IMR-90 (cell line): ENCODE results near the gene TERF2IP. TPM values are rescaled to one million over a fixed set of nuclear protein-coding genes. Genes with fewer than 3 reads are reported as not detected.

ENCODE experiments used
- ATAC-seq: fragments of 200-7000 bp; cut with Tn5 transposase; 2 replicates; pipeline ENCODE4 v1.9.1; 2020; ENCODE audit warnings: low read depth, mild to moderate bottlenecking, moderate library complexity
- BruUV-seq: library from RNA; stranded (reverse); fragments of 400-500 nt; replicated peaks from 2 replicates; lab custom pipeline; 2021; lab: Mats Ljungman, UMichigan
- CTCF ChIA-PET: fragments of 300-600 bp; formaldehyde crosslinking; extraction: SDS; loops from one replicate; lab custom pipeline; 2021; ENCODE audit warnings: antibody characterized with exemption; lab: Yijun Ruan, JAX
- POLR2A ChIA-PET: fragments of 300-600 bp; sonication (Branson Sonifier 250); formaldehyde crosslinking; loops from one replicate; lab custom pipeline; 2022; ENCODE audit warnings: antibody characterized with exemption; ENCODE audit not compliant: unreplicated experiment; lab: Charles Lee
- DNase-seq: peaks from one replicate; pipeline ENCODE4 v3.0.0; 2013
- H2AFZ ChIP-seq: replicated peaks from 2 replicates; pipeline ENCODE3; 2013; ENCODE audit warnings: low read length, mild to moderate bottlenecking; ENCODE audit not compliant: poor library complexity
- H2AK5ac ChIP-seq: 2 replicates; pipeline ENCODE4 v1.6.1; 2013; ENCODE audit warnings: low read depth, low read length, inconsistent platforms
- H2AK9ac ChIP-seq: replicated peaks from 2 replicates; pipeline ENCODE3; 2013; ENCODE audit warnings: mild to moderate bottlenecking, low read depth, low read length, moderate library complexity; ENCODE audit not compliant: poor library complexity
- H2BK120ac ChIP-seq: 2 replicates; pipeline ENCODE4 v1.6.1; 2013; ENCODE audit warnings: low read depth, low read length, inconsistent platforms
- H2BK15ac ChIP-seq: 3 replicates; pipeline ENCODE4 v1.6.1; 2013; ENCODE audit warnings: low read depth, low read length, inconsistent platforms
- H2BK20ac ChIP-seq: 2 replicates; pipeline ENCODE4 v1.6.1; 2013; ENCODE audit warnings: low read depth, mild to moderate bottlenecking, inconsistent platforms, low read length, moderate library complexity
- H2BK5ac ChIP-seq: 2 replicates; pipeline ENCODE4 v1.6.1; 2013; ENCODE audit warnings: mild to moderate bottlenecking, low read depth, low read length, inconsistent platforms; ENCODE audit not compliant: poor library complexity, severe bottlenecking
- H3K14ac ChIP-seq: replicated peaks from 2 replicates; pipeline ENCODE4 v1.6.1; 2013; ENCODE audit warnings: low read depth, low read length, inconsistent platforms
- H3K18ac ChIP-seq: 2 replicates; pipeline ENCODE4 v1.6.1; 2013; ENCODE audit warnings: low read depth, low read length, control low read depth
- H3K23ac ChIP-seq: 2 replicates; pipeline ENCODE4 v1.6.1; 2013; ENCODE audit warnings: low read depth, low read length, inconsistent platforms
- H3K27ac ChIP-seq: 2 replicates; pipeline ENCODE4 v1.5.1; 2013; ENCODE audit warnings: mild to moderate bottlenecking, control low read depth, low read length; ENCODE audit not compliant: insufficient read depth
- H3K27me3 ChIP-seq: 2 replicates; pipeline ENCODE4 v1.6.1; 2013; ENCODE audit warnings: low read length; ENCODE audit not compliant: control insufficient read depth, insufficient read depth
- H3K36me3 ChIP-seq: 2 replicates; pipeline ENCODE4 v1.6.1; 2013; ENCODE audit warnings: low read length, mixed read lengths; ENCODE audit not compliant: control insufficient read depth, insufficient read depth
- H3K4ac ChIP-seq: 2 replicates; pipeline ENCODE4 v1.6.1; 2013; ENCODE audit warnings: low read depth, low read length, inconsistent platforms
- H3K4me1 ChIP-seq: 2 replicates; pipeline ENCODE4 v1.6.1; 2013; ENCODE audit warnings: low read length, mixed read lengths; ENCODE audit not compliant: control insufficient read depth, insufficient read depth
- H3K4me2 ChIP-seq: 2 replicates; pipeline ENCODE4 v1.6.1; 2013; ENCODE audit warnings: low read depth, mild to moderate bottlenecking, control low read depth, low read length, moderate library complexity
- H3K4me3 ChIP-seq: 2 replicates; pipeline ENCODE4 v1.5.1; 2013; ENCODE audit warnings: low read depth, mild to moderate bottlenecking, control low read depth, low read length, moderate library complexity; ENCODE audit not compliant: insufficient read depth
- H3K56ac ChIP-seq: 2 replicates; pipeline ENCODE4 v1.6.1; 2013; ENCODE audit warnings: low read length, inconsistent platforms; ENCODE audit not compliant: insufficient read depth; ENCODE audit errors: extremely low read depth
- H3K79me1 ChIP-seq, 2 experiments: 2 replicates each; pipeline ENCODE4 v1.6.1; 2013; ENCODE audit warnings: low read length in 2 of 2, inconsistent platforms in 1 of 2, low read depth in 1 of 2
- H3K9ac ChIP-seq: 2 replicates; pipeline ENCODE4 v1.6.1; 2013; ENCODE audit warnings: low read depth, low read length, control low read depth
- H3K9me1 ChIP-seq: 2 replicates; pipeline ENCODE4 v1.6.1; 2013; ENCODE audit warnings: low read length, inconsistent platforms; ENCODE audit not compliant: insufficient read depth
- H3K9me3 ChIP-seq: 2 replicates; pipeline ENCODE4 v1.6.1; 2013; ENCODE audit warnings: low read length; ENCODE audit not compliant: control insufficient read depth, insufficient read depth
- H4K20me1 ChIP-seq: 2 replicates; pipeline ENCODE4 v1.6.1; 2013; ENCODE audit warnings: low read length, inconsistent platforms; ENCODE audit not compliant: insufficient read depth
- H4K5ac ChIP-seq: 2 replicates; pipeline ENCODE4 v1.6.1; 2013; ENCODE audit warnings: mild to moderate bottlenecking, low read depth, low read length, control low read depth
- H4K8ac ChIP-seq, 2 experiments: 2 replicates each; pipeline ENCODE4 v1.6.1; 2013; ENCODE audit warnings: low read depth in 2 of 2, low read length in 2 of 2, control low read depth in 1 of 2, inconsistent platforms in 1 of 2
- H4K91ac ChIP-seq: 2 replicates; pipeline ENCODE4 v1.6.1; 2013; ENCODE audit warnings: low read depth, low read length, inconsistent platforms; ENCODE audit not compliant: insufficient read depth
- BHLHE40 ChIP-seq: fragments of 150-350 bp; IDR thresholded peaks from 2 replicates; pipeline ENCODE4 v1.6.1; 2016; ENCODE audit warnings: mild to moderate bottlenecking, low read depth, low read length
- CEBPB ChIP-seq: IDR thresholded peaks from 2 replicates; pipeline ENCODE4 v1.6.1; 2012; ENCODE audit warnings: low read depth, low read length, improper control_type of control experiment
- WGBS, 2 experiments: methylation state at CpG; one replicate each; pipeline versions ENCODE4 v1.1.5 to v1.1.7; 2013; ENCODE audit warnings: missing lambda C conversion rate in 2 of 2; ENCODE audit not compliant: insufficient read length in 1 of 2; ENCODE audit errors: extremely low coverage in 2 of 2; 5-methylcytosine and 5-hydroxymethylcytosine counted together
- dilution Hi-C: fragments of 300-500 bp; cut with HindIII; formaldehyde crosslinking; loops from one replicate; pipeline ENCODE4 v1.14.3; 2018; ENCODE audit warnings: low sequenced_read_pairs; ENCODE audit not compliant: unreplicated experiment
- in situ Hi-C: fragments of 300-500 bp; cut with MboI; formaldehyde crosslinking; loops from 3 replicates; pipeline ENCODE4 v1.14.3; 2019; ENCODE audit warnings: low sequenced_read_pairs, inconsistent platforms, mixed read lengths
- intact Hi-C: fragments of 100-400 bp; cut with micrococcal nuclease; formaldehyde crosslinking; loops from 2 replicates; pipeline ENCODE4 v1.10.0; 2022
- polyA plus RNA-seq, 3 experiments: library from polyadenylated mRNA; depleted of rRNA; stranded (reverse); fragments of >200 nt; gene quantifications; 2 replicates each; pipeline ENCODE4 v1.2.3, GENCODE V29; 2012; ENCODE audit warnings: low replicate concordance in 1 of 3
- total RNA-seq: library from RNA; depleted of rRNA; stranded (reverse); fragments of >200 nt; gene quantifications from 2 replicates; pipeline ENCODE4 v1.2.3, GENCODE V29; 2012
- TF ChIP-seq, protein P1 (sequence below): fragments of 150-350 bp; IDR thresholded peaks from 2 replicates; pipeline ENCODE4 v1.6.1; 2016; ENCODE audit warnings: low read depth, mild to moderate bottlenecking, low read length, moderate library complexity, borderline replicate concordance

The TERF2IP gene
- total and polyA plus RNA-seq, 2 of the 4 experiments (the other 2 are of a cell fraction), result 15.4 to 32.5 TPM

DNA sequence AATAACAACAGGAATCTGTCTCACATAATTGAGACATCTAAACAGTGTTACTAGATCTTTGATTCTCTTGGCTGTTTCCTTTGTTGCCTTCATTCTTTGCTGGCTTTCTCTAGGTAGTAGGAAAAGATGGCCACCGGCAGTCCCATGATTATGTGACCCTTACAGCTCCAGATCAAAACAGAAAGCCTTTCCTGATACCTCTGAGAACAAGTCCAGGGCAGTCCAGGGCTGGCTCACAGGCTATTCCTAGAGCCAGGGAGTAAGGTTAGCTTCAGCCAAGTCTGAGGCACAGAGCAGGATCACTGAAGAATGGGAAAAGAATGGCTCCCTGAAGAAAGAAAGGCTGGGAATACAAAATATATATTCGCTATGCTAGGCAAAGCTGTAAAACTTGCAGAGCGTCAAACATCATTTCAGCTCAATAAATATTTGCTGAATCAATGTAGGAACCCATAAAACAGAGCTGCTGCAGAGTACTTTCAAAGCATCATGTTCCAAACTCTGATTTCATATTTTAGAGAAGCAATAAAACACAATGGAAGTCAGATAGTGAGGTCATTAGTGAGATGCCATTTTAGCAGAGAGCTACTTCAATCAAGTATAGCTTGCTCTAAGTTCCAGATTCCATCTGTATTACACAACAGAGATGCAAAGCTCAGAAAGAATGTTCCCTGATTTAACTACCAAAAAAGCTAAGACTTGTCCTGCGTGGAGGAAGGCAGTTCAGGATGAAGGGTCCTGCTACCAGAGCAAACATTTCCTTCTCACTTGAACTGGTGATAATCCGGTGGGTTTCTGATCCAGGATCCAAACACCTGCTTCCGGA, 47.9 kb upstream of the TERF2IP start:
- H4K5ac ChIP-seq, result no peak overlapping the region; the same call in 1 of the 2 replicates
- H2BK20ac ChIP-seq, result no peak overlapping the region
- no peak overlapping the region for H2AFZ ChIP-seq
- WGBS, 2 experiments, result no CpG with 5 or more reads among the region's 6 CpGs
- H4K91ac ChIP-seq, result no peak overlapping the region
- H3K14ac ChIP-seq, result no peak overlapping the region
- H3K4me3 ChIP-seq, result no peak overlapping the region
- ATAC-seq, result peak; percentile 94
- H3K56ac ChIP-seq, result no peak overlapping the region
- H4K20me1 ChIP-seq, result no peaks in the 10 kb centered on the region
- H2BK5ac ChIP-seq, result no peak overlapping the region
- H2AK9ac ChIP-seq, result no peak overlapping the region
- peaks cover 3% of the 10 kb centered on the region; the same call in 1 of the 2 replicates for H3K9me3 ChIP-seq
- H3K27ac ChIP-seq, result no peak overlapping the region; the same call in 1 of the 2 replicates
- in situ Hi-C loops (loop anchor here (25.0 kb wide), 1 partner anchor 387 kb away; the partner anchor contains the start of genes CTRB1 and CTRB2), intact Hi-C loops (no loop called here), dilution Hi-C loops (no loop called here)
- H4K8ac ChIP-seq, result no peak overlapping the region
- DNase-seq, result peak; percentile 60
- H2BK120ac ChIP-seq, result no peak overlapping the region
- H3K27me3 ChIP-seq, result no peaks in the 10 kb centered on the region
- no peak overlapping the region for H2AK5ac ChIP-seq
- no peak overlapping the region for H3K4ac ChIP-seq
- no peak overlapping the region for H3K9ac ChIP-seq
- H3K36me3 ChIP-seq, result peaks cover 26% of the 10 kb centered on the region
- no peak overlapping the region for H3K23ac ChIP-seq
- H3K9me1 ChIP-seq, result peaks cover 3% of the 10 kb centered on the region; the same call in 1 of the 2 replicates
- H3K4me1 ChIP-seq, result peaks cover 3% of the 10 kb centered on the region
- no peak overlapping the region for H2BK15ac ChIP-seq
- no peak overlapping the region for H3K18ac ChIP-seq
- BruUV-seq, result TSS peak; percentile 34
- ChIA-PET CTCF (no interaction called here), POLR2A (no interaction called here)
- H3K4me2 ChIP-seq, result no peak overlapping the region
- no peak for TF ChIP-seq BHLHE40
- TF ChIP-seq, protein P1, sequence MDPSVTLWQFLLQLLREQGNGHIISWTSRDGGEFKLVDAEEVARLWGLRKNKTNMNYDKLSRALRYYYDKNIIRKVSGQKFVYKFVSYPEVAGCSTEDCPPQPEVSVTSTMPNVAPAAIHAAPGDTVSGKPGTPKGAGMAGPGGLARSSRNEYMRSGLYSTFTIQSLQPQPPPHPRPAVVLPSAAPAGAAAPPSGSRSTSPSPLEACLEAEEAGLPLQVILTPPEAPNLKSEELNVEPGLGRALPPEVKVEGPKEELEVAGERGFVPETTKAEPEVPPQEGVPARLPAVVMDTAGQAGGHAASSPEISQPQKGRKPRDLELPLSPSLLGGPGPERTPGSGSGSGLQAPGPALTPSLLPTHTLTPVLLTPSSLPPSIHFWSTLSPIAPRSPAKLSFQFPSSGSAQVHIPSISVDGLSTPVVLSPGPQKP, result no peak
- peak; percentile 66 for TF ChIP-seq CEBPB
- H3K79me1 ChIP-seq, result 0 out of 4 replicates have a peak, but pooled peaks cover 0 to 3% of the 10 kb centered on the region in 2 experiments
